Measurements from ENCODE around the gene TLR9. TPM values are rescaled to one million over a fixed set of nuclear protein-coding genes. Genes with fewer than 3 reads are reported as not detected.
"Not testable (repeated sequence)": the region's sequence is repeated elsewhere in the genome, so short reads cannot be mapped to it uniquely, and the experiment has no call there.

The TLR9 gene
- total RNA-seq (under 1 TPM in 3 of 4 donors, not detected in 1; 0.34 to 0.55 (median 0.41) TPM), polyA plus RNA-seq (under 1 TPM; 0.04 to 0.14 (median 0.08) TPM)
- long read RNA-seq, donor 1 = 0 reads
- long read RNA-seq, donor 2 = 0 reads

DNA sequence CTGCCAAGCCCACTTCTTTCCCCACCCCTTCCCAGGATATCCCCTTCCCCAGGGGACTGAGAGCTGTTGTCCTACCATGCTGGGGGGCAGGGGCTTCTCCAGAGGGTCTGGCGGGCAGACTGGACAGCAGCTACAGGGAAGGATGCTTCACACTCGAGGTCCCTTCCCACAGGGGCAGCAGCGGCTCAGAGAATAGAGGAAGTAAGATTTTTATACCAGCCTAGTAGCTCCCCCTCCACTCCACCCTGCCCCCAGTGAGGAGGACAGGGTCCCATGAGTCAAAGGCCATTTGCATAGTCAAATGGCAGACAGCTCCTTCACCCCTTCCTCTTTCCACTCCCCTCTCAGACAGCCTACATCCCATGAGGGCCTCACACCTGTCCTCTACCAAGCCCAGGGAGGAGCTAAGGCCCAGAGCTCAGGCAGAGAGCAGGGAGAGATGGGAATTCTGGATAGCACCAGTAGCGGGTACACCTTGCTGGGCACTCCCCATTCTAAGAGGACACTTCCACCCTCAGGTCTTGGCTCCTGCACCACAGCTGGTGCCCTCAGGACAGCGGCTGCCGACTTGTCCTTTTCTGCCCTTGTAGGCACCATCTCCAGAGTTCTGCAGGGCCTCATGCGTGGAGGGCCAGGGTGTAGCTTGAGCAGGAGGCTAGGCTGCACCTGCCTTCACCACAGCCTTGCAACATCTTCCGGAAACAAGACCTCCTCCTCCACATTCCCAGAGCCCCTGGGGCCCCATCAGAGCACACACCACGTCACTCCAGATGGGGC lies at the start of gene TLR9:
TSS of gene TLR9 (minus strand) at position 194 of the 777 bp plus-strand sequence. CDS start at position 78, 116 bp downstream.
- intact Hi-C loops (cut with DNase I) = no loop called here
- Histone ChIP-seq H3K9me3 (no peaks in the 10 kb centered on the region), H3K36me3 (ENCODE audit: insufficient read depth in 1 of 2, low read depth in 1 of 2) (peaks cover 0 to 32% of the 10 kb centered on the region in 2 donors), H3K4me3 (no peak within 1 kb of the TSS), H3K27ac (no peak within 1 kb of the TSS), H3K27me3 (ENCODE audit: insufficient read depth in 3 of 3, low read length in 2 of 3) (no peaks in the 10 kb centered on the region), H3K4me1 (peaks cover 4% of the 10 kb centered on the region)
- 58 to 65% (median 62%) methylated on average over 8 to 9 of the region's 9 CpGs for WGBS, 3 donors
- ATAC-seq (peak in 1 of 4 donors; percentile 10), DNase-seq (peak; percentile 10 to 39)
- TF ChIP-seq CTCF (IDR thresholded peaks at IDR 0.05) = no peak

DNA sequence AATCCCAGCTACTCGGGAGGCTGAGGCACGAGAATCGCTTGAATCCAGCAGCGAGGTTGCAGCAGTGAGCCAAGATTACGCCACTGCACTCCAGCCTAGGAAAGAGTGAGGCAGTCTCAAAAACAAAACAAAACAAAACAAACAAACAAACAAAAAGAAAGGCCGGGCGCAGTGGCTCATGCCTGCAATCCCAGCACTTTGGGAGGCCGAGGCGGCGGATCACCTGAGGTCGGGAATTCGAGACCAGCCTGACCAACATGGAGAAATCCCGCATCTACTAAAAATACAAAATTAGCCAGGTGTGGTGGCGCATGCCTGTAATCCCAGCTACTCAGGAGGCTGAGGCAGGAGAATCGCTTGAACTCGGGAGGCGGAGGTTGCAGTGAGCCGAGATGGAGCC lies 49.3 kb upstream of the TLR9 start:
- H3K27me3 ChIP-seq (ENCODE audit: insufficient read depth in 3 of 3, low read length in 2 of 3); DNase-seq; ATAC-seq; H3K9me3 ChIP-seq: not testable (repeated sequence)
- peaks cover 5 to 30% of the 10 kb centered on the region in 2 donors for H3K36me3 ChIP-seq (ENCODE audit: insufficient read depth in 1 of 2, low read depth in 1 of 2)
- peaks cover 70% of the 10 kb centered on the region for H3K4me1 ChIP-seq
- intact Hi-C loops (cut with DNase I) = loop anchor here in 1 of 2 donors (5.0 kb wide), 1 partner anchor 37 kb away; the partner anchor contains the start of gene TWF2
- peak overlapping the region; percentile 77 for H3K4me3 ChIP-seq
- 85 to 93% (median 89%) methylated on average over 18 of the region's 18 CpGs for WGBS, 3 donors
- peak overlapping the region; percentile 93 for H3K27ac ChIP-seq

GRCh38 chr3:52272831-52273230 lies 47.4 kb upstream of the TLR9 start:
- DNase-seq (no peak), ATAC-seq (no peak)
- Histone ChIP-seq H3K9me3 (no peaks in the 10 kb centered on the region), H3K4me1 (peaks cover 69% of the 10 kb centered on the region), H3K36me3 (ENCODE audit: insufficient read depth in 1 of 2, low read depth in 1 of 2) (peaks cover 5 to 50% of the 10 kb centered on the region in 2 donors), H3K27me3 (ENCODE audit: insufficient read depth in 3 of 3, low read length in 2 of 3) (no peaks in the 10 kb centered on the region), H3K27ac (peak overlapping the region; percentile 12), H3K4me3 (no peak overlapping the region)
- WGBS, 3 donors = 59 to 84% (median 63%) methylated on average over 3 of the region's 3 CpGs
- intact Hi-C loops (cut with DNase I) = no loop called here
- TF ChIP-seq CTCF (IDR thresholded peaks at IDR 0.05) = no peak

GRCh38 chr3:52272172-52272571 lies 46.7 kb upstream of the TLR9 start:
- H3K9me3 ChIP-seq; ATAC-seq; DNase-seq; H3K4me3 ChIP-seq; H3K27ac ChIP-seq; intact Hi-C loops (cut with DNase I); H3K27me3 ChIP-seq (ENCODE audit: insufficient read depth in 3 of 3, low read length in 2 of 3): not testable (repeated sequence)
- H3K4me1 ChIP-seq = peaks cover 69% of the 10 kb centered on the region
- peaks cover 5 to 56% of the 10 kb centered on the region in 2 donors for H3K36me3 ChIP-seq (ENCODE audit: insufficient read depth in 1 of 2, low read depth in 1 of 2)
- 94 to 97% (median 94%) methylated on average over 9 of the region's 9 CpGs for WGBS, 3 donors

DNA sequence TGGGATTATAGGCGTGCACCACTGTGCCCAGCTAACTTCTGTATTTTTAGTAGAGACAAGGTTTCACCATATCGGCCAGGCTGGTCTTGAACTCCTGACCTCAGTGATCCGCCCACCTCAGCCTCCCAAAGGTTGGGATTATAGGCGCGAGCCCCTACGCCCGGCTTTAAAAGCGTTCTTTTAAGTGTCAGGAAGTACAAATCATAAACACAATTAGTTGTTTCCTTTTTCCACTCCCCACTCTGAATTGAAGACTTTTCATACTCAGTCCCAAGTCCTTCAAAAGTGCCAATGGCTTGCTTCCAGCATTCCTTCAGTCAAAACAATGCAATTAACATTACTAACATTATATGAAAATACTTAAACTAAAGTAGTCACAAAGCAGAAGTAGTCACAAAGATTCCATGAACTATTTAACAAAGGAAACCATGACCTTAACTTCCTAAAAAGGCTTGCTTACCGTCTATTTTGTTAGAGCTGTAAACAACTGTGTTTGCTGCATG lies 44.9 kb upstream of the TLR9 start:
- no peak for TF ChIP-seq CTCF (IDR thresholded peaks at IDR 0.05)
- Histone ChIP-seq H3K27me3 (ENCODE audit: insufficient read depth in 3 of 3, low read length in 2 of 3) (no peaks in the 10 kb centered on the region), H3K4me3 (no peak overlapping the region), H3K36me3 (ENCODE audit: insufficient read depth in 1 of 2, low read depth in 1 of 2) (peaks cover 11 to 75% of the 10 kb centered on the region in 2 donors), H3K9me3 (no peaks in the 10 kb centered on the region), H3K4me1 (peaks cover 50% of the 10 kb centered on the region), H3K27ac (peak overlapping the region; percentile 51)
- WGBS, 3 donors = 41 to 50% (median 43%) methylated on average over 9 of the region's 9 CpGs
- intact Hi-C loops (cut with DNase I) = no loop called here
- ATAC-seq = no peak
- DNase-seq = no peak

Measured in psoas muscle (tissue), 8 donors.